ENCODE results near the gene HECTD4. TPM values are rescaled to one million over a fixed set of nuclear protein-coding genes. Genes with fewer than 3 reads are reported as not detected.

The HECTD4 gene
- total RNA-seq, 1 experiment from 2014 or later: 51.3 TPM

DNA sequence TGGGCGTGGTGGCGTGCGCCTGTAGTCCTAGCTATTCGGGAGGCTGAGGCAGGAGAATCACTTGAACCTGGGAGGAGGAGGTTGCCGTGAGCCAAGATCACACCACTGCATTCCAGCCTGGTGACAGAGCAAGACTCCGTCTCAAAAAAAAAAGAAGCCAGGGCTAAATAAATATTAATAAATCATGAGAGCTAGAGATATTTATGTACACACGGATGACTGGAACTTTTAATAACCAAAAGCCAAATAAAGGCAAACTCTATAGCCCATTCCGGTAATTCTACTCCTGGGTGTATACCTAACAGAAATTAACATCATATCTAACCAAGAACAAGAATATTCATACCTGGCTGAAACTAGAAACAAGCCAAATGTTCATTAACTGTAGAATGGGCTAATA lies 264.5 kb downstream of the HECTD4 start:
- Histone ChIP-seq H3K4me1 (ENCODE audit: control insufficient read depth, insufficient read depth, low read length) (peaks cover 19% of the 10 kb centered on the region), H3K36me3 (ENCODE audit: control insufficient read depth, insufficient read depth, low read length) (no peaks in the 10 kb centered on the region), H3K27ac (ENCODE audit: low read length) (no peak overlapping the region; the same call in 1 of the 2 replicates), H3K27me3 (ENCODE audit: control insufficient read depth, insufficient read depth, low read length) (no peaks in the 10 kb centered on the region), H3K4me3 (ENCODE audit: low read depth in 2 of 2, low read length in 2 of 2) (no peak overlapping the region), H3K9me3 (ENCODE audit: control insufficient read depth, insufficient read depth, low read depth, low read length) (no peaks in the 10 kb centered on the region)
- TF ChIP-seq, protein P1, sequence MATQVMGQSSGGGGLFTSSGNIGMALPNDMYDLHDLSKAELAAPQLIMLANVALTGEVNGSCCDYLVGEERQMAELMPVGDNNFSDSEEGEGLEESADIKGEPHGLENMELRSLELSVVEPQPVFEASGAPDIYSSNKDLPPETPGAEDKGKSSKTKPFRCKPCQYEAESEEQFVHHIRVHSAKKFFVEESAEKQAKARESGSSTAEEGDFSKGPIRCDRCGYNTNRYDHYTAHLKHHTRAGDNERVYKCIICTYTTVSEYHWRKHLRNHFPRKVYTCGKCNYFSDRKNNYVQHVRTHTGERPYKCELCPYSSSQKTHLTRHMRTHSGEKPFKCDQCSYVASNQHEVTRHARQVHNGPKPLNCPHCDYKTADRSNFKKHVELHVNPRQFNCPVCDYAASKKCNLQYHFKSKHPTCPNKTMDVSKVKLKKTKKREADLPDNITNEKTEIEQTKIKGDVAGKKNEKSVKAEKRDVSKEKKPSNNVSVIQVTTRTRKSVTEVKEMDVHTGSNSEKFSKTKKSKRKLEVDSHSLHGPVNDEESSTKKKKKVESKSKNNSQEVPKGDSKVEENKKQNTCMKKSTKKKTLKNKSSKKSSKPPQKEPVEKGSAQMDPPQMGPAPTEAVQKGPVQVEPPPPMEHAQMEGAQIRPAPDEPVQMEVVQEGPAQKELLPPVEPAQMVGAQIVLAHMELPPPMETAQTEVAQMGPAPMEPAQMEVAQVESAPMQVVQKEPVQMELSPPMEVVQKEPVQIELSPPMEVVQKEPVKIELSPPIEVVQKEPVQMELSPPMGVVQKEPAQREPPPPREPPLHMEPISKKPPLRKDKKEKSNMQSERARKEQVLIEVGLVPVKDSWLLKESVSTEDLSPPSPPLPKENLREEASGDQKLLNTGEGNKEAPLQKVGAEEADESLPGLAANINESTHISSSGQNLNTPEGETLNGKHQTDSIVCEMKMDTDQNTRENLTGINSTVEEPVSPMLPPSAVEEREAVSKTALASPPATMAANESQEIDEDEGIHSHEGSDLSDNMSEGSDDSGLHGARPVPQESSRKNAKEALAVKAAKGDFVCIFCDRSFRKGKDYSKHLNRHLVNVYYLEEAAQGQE (IDR thresholded peaks at IDR 0.05; ENCODE audit: insufficient read depth in 1 of 2, low read depth in 2 of 2, low read length in 1 of 2): no peak
- TF ChIP-seq SIN3A (IDR thresholded peaks at IDR 0.05; ENCODE audit: borderline replicate concordance, insufficient read depth, low read depth, low read length) (no peak), TCF7L2 (IDR thresholded peaks at IDR 0.05; ENCODE audit: low read depth, low read length) (no peak)
- in situ Hi-C loops (cut with HindIII; ENCODE audit: low pct_unique_long_range_greater_than_20kb, low sequenced_read_pairs) (no loop called here), intact Hi-C loops (cut with micrococcal nuclease; ENCODE audit: unreplicated experiment) (no loop called here)
- POLR2A ChIA-PET: no interaction called here
- ATAC-seq: no peak
- CTCF ChIA-PET: no interaction called here
- no TSS peak for BruUV-seq (replicated peaks)
- no peak for DNase-seq (ENCODE audit: low read depth, low spot score)

- intact Hi-C loops (cut with micrococcal nuclease; ENCODE audit: unreplicated experiment) (no loop called here), in situ Hi-C loops (cut with HindIII; ENCODE audit: low pct_unique_long_range_greater_than_20kb, low sequenced_read_pairs) (no loop called here)
- no peaks in the 10 kb centered on the region for H3K36me3 ChIP-seq (ENCODE audit: control insufficient read depth, insufficient read depth, low read length)
- POLR2A ChIA-PET: interaction anchor here (0.6 kb wide), 1 partner anchor 239 kb away, joined by 7 read pairs; no protein-coding TSS in a partner anchor
- BruUV-seq (replicated peaks): no TSS peak
- no peak for DNase-seq (ENCODE audit: low read depth, low spot score)
- no peak overlapping the region for H3K4me3 ChIP-seq (ENCODE audit: low read depth in 2 of 2, low read length in 2 of 2)
- CTCF ChIA-PET: no interaction called here
- H3K9me3 ChIP-seq (ENCODE audit: control insufficient read depth, insufficient read depth, low read depth, low read length): no peaks in the 10 kb centered on the region
- H3K27ac ChIP-seq (ENCODE audit: low read length): peak overlapping the region; percentile 15; the same call in 1 of the 2 replicates
- no peaks in the 10 kb centered on the region for H3K27me3 ChIP-seq (ENCODE audit: control insufficient read depth, insufficient read depth, low read length)
- peak; percentile 52; the same call in 1 of the 2 replicates for ATAC-seq
- TF ChIP-seq TCF7L2 (IDR thresholded peaks at IDR 0.05; ENCODE audit: low read depth, low read length): no peak
- TF ChIP-seq, protein P1 (IDR thresholded peaks at IDR 0.05; ENCODE audit: insufficient read depth in 1 of 2, low read depth in 2 of 2, low read length in 1 of 2): no peak
- TF ChIP-seq POLR2AphosphoS5 (IDR thresholded peaks at IDR 0.05; ENCODE audit: low read depth, low read length): no peak
- peaks cover 19% of the 10 kb centered on the region for H3K4me1 ChIP-seq (ENCODE audit: control insufficient read depth, insufficient read depth, low read length)
Observed at GRCh38 chr12:112116232-112117060, 265.8 kb downstream of the HECTD4 start.

Data from Panc1 (cell line).